Neuronal stem cell (in vitro differentiated cells): ENCODE results near the gene SERBP1.

Experiments used
- DNase-seq: peaks from one replicate; pipeline ENCODE4 v3.0.0-alpha.2; 2013; ENCODE audit warnings: low spot score
- H2AFZ ChIP-seq: one replicate; pipeline ENCODE4 v1.6.1; 2013; ENCODE audit warnings: mild to moderate bottlenecking, low read length, inconsistent platforms
- H2AK5ac ChIP-seq: 2 replicates; pipeline ENCODE4 v1.6.1; 2013; ENCODE audit warnings: low read depth, mild to moderate bottlenecking, inconsistent platforms, low read length, moderate library complexity, mixed read lengths
- H2BK120ac ChIP-seq: 2 replicates; pipeline ENCODE4 v1.6.1; 2013; ENCODE audit warnings: low read depth, mild to moderate bottlenecking, inconsistent platforms, low read length, moderate library complexity, mixed read lengths
- H2BK12ac ChIP-seq: one replicate; pipeline ENCODE4 v1.6.1; 2013; ENCODE audit warnings: low read length, inconsistent platforms
- H2BK15ac ChIP-seq: 2 replicates; pipeline ENCODE4 v1.6.1; 2013; ENCODE audit warnings: mild to moderate bottlenecking, low read length, inconsistent platforms, mixed read lengths
- H2BK5ac ChIP-seq: one replicate; pipeline ENCODE4 v1.6.1; 2013; ENCODE audit warnings: inconsistent platforms, mild to moderate bottlenecking, low read length, moderate library complexity
- H3K14ac ChIP-seq: one replicate; pipeline ENCODE4 v1.6.1; 2013; ENCODE audit warnings: low read length, inconsistent platforms
- H3K18ac ChIP-seq: 2 replicates; pipeline ENCODE4 v1.6.1; 2013; ENCODE audit warnings: low read length, inconsistent platforms
- H3K23ac ChIP-seq: 2 replicates; pipeline ENCODE4 v1.6.1; 2013; ENCODE audit warnings: low read depth, mild to moderate bottlenecking, mixed read lengths, low read length, inconsistent platforms; ENCODE audit not compliant: poor library complexity
- H3K27ac ChIP-seq: replicated peaks from 3 replicates; pipeline ENCODE4 v1.5.1; 2013; ENCODE audit warnings: low read length, inconsistent platforms
- H3K27me3 ChIP-seq, 3 experiments: 2 replicates each; pipeline ENCODE4 v1.6.1; 2013; ENCODE audit warnings: low read length in 3 of 3, mild to moderate bottlenecking in 2 of 3, inconsistent platforms in 1 of 3, low read depth in 1 of 3, mixed read lengths in 1 of 3, moderate library complexity in 1 of 3; ENCODE audit not compliant: control insufficient read depth in 3 of 3, insufficient read depth in 3 of 3
- H3K36me3 ChIP-seq, 2 donors: replicated peaks in 1 of 2; 2 replicates each; pipeline ENCODE4 v1.6.1; 2013; ENCODE audit warnings: low read length in 2 of 2; ENCODE audit not compliant: control insufficient read depth in 2 of 2, insufficient read depth in 2 of 2
- H3K4ac ChIP-seq: 2 replicates; pipeline ENCODE4 v1.6.1; 2013; ENCODE audit warnings: inconsistent platforms, mild to moderate bottlenecking, low read length, moderate library complexity
- H3K4me1 ChIP-seq, 2 donors: 1 replicate in 1 of 2; 2 replicates in 1 of 2; pipeline ENCODE4 v1.6.1; 2013; ENCODE audit warnings: low read length in 2 of 2, low read depth in 1 of 2; ENCODE audit not compliant: control insufficient read depth in 2 of 2, insufficient read depth in 1 of 2
- H3K4me2 ChIP-seq: one replicate; pipeline ENCODE4 v1.6.1; 2013; ENCODE audit warnings: mild to moderate bottlenecking, low read length, inconsistent platforms; ENCODE audit not compliant: insufficient read depth, poor library complexity, severe bottlenecking
- H3K4me3 ChIP-seq, 2 donors: 2 replicates each; pipeline ENCODE4 v1.5.1; 2013; ENCODE audit warnings: low read length in 2 of 2, mild to moderate bottlenecking in 2 of 2, inconsistent platforms in 1 of 2, moderate library complexity in 1 of 2
- H3K79me1 ChIP-seq: one replicate; pipeline ENCODE4 v1.6.1; 2013; ENCODE audit warnings: low read depth, mild to moderate bottlenecking, inconsistent platforms, low read length, moderate library complexity
- H3K9ac ChIP-seq: one replicate; pipeline ENCODE4 v1.6.1; 2013; ENCODE audit warnings: mild to moderate bottlenecking, low read depth, low read length, inconsistent platforms; ENCODE audit not compliant: poor library complexity
- H3K9me3 ChIP-seq, 2 donors: replicated peaks in 1 of 2; 2 replicates each; pipeline versions ENCODE3 to v1.6.1; 2013; ENCODE audit warnings: low read length in 2 of 2, mild to moderate bottlenecking in 2 of 2, inconsistent platforms in 1 of 2, low read depth in 1 of 2, mixed read lengths in 1 of 2, moderate library complexity in 1 of 2; ENCODE audit not compliant: control insufficient read depth in 2 of 2, insufficient read depth in 1 of 2
- H4K8ac ChIP-seq: one replicate; pipeline ENCODE4 v1.6.1; 2013; ENCODE audit warnings: low read depth, mild to moderate bottlenecking, inconsistent platforms, low read length, moderate library complexity
- H4K91ac ChIP-seq: one replicate; pipeline ENCODE4 v1.6.1; 2013; ENCODE audit warnings: low read length, low read depth, mild to moderate bottlenecking, inconsistent platforms; ENCODE audit not compliant: poor library complexity
- whole genome bisulfite sequencing, 2 donors: extraction: QIAGEN DNeasy Blood & Tissue Kit; methylation state at CpG; one replicate each; pipeline ENCODE4 v1.1.7; 2013; ENCODE audit warnings: missing lambda C conversion rate in 2 of 2, mixed read lengths in 1 of 2; ENCODE audit not compliant: insufficient read length in 2 of 2, insufficient replicate concordance in 1 of 2; ENCODE audit errors: extremely low coverage in 2 of 2; 5-methylcytosine and 5-hydroxymethylcytosine counted together

SERBP1 gene

DNA sequence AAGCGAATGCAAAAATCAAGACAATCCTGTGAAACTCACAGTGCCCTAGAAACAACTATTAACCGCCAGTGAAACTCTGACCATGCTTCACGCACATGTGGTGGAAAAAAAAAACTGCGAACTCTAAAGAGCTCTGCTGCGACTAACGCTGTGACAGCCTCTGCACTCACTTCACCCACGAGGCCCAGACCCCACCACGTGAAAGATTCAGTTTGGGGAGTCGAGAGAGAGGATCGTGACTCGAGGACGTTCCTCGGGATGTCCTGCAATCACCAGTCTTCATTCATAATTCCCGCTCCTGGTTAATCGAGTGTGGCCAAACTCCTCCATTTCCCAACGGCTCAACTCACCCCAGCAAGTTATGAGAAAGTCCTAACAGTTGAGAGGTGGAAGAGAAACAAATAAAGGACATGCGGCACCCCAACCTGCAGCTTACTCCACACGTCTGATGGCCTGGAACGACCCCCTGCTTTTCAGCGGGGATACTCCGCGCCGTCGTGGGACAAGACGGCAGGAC, 1.1 kb downstream of the SERBP1 start:
- Histone ChIP-seq H4K8ac (no peak overlapping the region), H3K14ac (peak overlapping the region; percentile 96), H2BK15ac (no peak overlapping the region), H3K27ac (no peak overlapping the region), H2BK120ac (no peak overlapping the region), H3K4ac (no peak overlapping the region), H3K27me3 (peaks cover 0 to 5% (median 0%) of the 10 kb centered on the region in 3 experiments), H4K91ac (no peak overlapping the region), H3K9ac (peak overlapping the region; percentile 95), H3K9me3 (no peaks in the 10 kb centered on the region), H3K4me3 (peak overlapping the region; percentile 99), H3K23ac (peak overlapping the region; percentile 80), H2AK5ac (peak overlapping the region; percentile 86), H2BK12ac (no peak overlapping the region), H3K18ac (peak overlapping the region; percentile 73), H2AFZ (no peak overlapping the region), H3K79me1 (no peaks in the 10 kb centered on the region), H3K36me3 (peaks cover 10 to 55% of the 10 kb centered on the region in 2 donors), H3K4me1 (peaks cover 0 to 2% of the 10 kb centered on the region in 2 donors), H2BK5ac (peak overlapping the region; percentile 48), H3K4me2 (peak overlapping the region; percentile 64)
- DNase-seq, result no peak
- WGBS, 2 donors, result no CpG with 5 or more reads among the region's 25 CpGs

DNA sequence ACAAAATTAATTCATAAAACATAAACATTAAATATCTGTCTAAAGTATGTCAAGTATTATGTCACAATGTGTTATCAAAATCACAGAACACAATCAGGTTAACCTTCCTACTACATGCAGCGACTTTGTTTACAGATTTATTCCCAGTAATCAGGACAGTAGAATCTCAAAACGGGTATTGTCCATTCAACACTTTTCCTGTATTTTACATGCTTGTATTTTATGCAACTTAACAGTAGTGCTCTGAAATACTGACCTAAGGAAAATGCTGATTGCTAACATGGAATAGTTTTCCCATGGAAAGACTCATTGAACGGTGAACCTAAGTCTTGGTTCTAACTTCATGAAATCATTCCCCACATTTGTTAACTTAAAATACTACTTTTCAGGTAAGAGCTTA, 2.3 kb downstream of the SERBP1 start:
- H3K36me3 ChIP-seq, result peaks cover 15 to 66% of the 10 kb centered on the region in 2 donors
- no peak overlapping the region for H2BK12ac ChIP-seq
- H3K18ac ChIP-seq, result no peak overlapping the region
- no peaks in the 10 kb centered on the region for H3K79me1 ChIP-seq
- no peak overlapping the region for H4K91ac ChIP-seq
- H3K9ac ChIP-seq, result no peak overlapping the region
- H3K9me3 ChIP-seq, result no peaks in the 10 kb centered on the region
- no peak overlapping the region for H2BK120ac ChIP-seq
- H3K23ac ChIP-seq, result no peak overlapping the region
- peak overlapping the region in 1 of 2 donors; percentile 99 for H3K4me3 ChIP-seq
- WGBS, 2 donors, result no CpG with 5 or more reads among the region's 3 CpGs
- no peak for DNase-seq
- no peak overlapping the region for H3K27ac ChIP-seq
- H3K14ac ChIP-seq, result no peak overlapping the region
- H3K27me3 ChIP-seq, result no peaks in the 10 kb centered on the region
- H3K4ac ChIP-seq, result no peak overlapping the region
- H3K4me1 ChIP-seq, result peaks cover 0 to 2% of the 10 kb centered on the region in 2 donors
- H2BK15ac ChIP-seq, result no peak overlapping the region
- H3K4me2 ChIP-seq, result peak overlapping the region; percentile 13
- H4K8ac ChIP-seq, result no peak overlapping the region
- no peak overlapping the region for H2AK5ac ChIP-seq
- no peak overlapping the region for H2AFZ ChIP-seq
- no peak overlapping the region for H2BK5ac ChIP-seq

DNA sequence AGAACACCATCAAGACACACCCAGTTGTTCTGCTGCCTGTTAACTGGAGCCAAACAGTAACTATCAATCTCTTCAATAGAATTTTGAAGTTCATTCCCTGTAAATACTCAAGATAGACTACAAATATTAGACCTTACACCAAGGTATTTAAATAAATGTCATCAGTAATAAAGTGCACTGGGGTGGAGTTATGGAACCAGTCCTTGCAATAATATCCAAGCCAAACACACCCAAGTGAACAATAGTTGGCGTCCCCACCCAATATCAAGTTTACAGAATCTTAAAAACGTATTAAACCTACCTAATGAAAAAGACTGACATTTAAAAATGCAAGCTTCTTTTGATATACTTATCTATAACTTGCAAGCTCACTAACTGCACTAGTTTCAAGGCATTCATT, 2.7 kb downstream of the SERBP1 start:
- H3K4ac ChIP-seq, result no peak overlapping the region

DNA sequence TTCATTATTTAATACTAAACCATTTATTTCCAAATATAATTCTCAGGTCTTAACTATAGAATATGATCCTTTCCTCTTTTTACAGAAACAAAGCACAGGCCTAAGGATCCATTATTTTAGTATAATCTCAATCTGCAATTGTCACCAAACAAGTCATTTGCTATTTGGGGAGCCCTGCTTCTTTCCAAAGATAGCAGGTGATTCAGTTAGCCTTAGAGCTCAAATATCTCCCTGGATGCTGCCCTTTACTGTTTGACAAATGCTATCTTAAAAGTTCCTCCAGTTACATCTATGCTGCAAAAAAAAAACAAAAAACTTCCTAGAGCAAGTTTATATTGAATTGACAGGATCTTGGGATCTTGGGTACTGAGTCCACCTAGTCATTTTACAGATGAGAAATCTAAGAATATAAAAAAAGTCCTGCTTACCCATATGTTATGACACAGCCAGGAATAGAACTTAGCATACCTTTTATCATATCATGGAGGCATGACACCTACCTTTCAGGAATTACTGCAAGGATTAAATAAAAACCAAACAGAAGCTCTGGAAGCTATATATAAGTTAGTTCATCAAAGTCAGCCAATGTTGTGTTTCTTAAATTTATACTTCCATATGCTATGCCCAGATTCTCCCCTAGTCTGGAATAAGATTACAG, 9.2 kb downstream of the SERBP1 start:
- no peak for DNase-seq
- no peak overlapping the region for H2BK5ac ChIP-seq
- no peak overlapping the region for H2BK120ac ChIP-seq
- no peak overlapping the region for H3K4ac ChIP-seq
- H3K4me3 ChIP-seq, result no peak overlapping the region
- no peak overlapping the region for H2AFZ ChIP-seq
- no peak overlapping the region for H3K9ac ChIP-seq
- no peak overlapping the region for H3K27ac ChIP-seq
- no peak overlapping the region for H3K23ac ChIP-seq
- no peaks in the 10 kb centered on the region for H3K9me3 ChIP-seq
- H4K91ac ChIP-seq, result no peak overlapping the region
- H3K27me3 ChIP-seq, result no peaks in the 10 kb centered on the region
- no peak overlapping the region for H2AK5ac ChIP-seq
- no peak overlapping the region for H2BK12ac ChIP-seq
- H3K18ac ChIP-seq, result no peak overlapping the region
- H3K4me1 ChIP-seq, result peaks cover 0 to 1% of the 10 kb centered on the region in 2 donors
- H3K79me1 ChIP-seq, result peaks cover 2% of the 10 kb centered on the region
- no peak overlapping the region for H3K14ac ChIP-seq
- no peak overlapping the region for H2BK15ac ChIP-seq
- peaks cover 32 to 99% of the 10 kb centered on the region in 2 donors for H3K36me3 ChIP-seq
- H4K8ac ChIP-seq, result no peak overlapping the region
- H3K4me2 ChIP-seq, result no peak overlapping the region

More for the DNA sequence above, 2.7 kb downstream of the SERBP1 start:
- Histone ChIP-seq H3K27me3 (no peaks in the 10 kb centered on the region), H2BK15ac (no peak overlapping the region), H3K36me3 (peaks cover 20 to 71% of the 10 kb centered on the region in 2 donors), H3K79me1 (no peaks in the 10 kb centered on the region), H3K9ac (no peak overlapping the region), H2AFZ (no peak overlapping the region), H2BK12ac (no peak overlapping the region), H3K9me3 (no peaks in the 10 kb centered on the region), H3K23ac (no peak overlapping the region), H3K27ac (no peak overlapping the region), H4K91ac (no peak overlapping the region), H2AK5ac (no peak overlapping the region), H3K14ac (no peak overlapping the region), H3K4me1 (peaks cover 0 to 2% of the 10 kb centered on the region in 2 donors), H2BK120ac (no peak overlapping the region), H3K4me3 (peak overlapping the region in 1 of 2 donors; percentile 99), H3K4me2 (peak overlapping the region; percentile 11), H2BK5ac (no peak overlapping the region), H4K8ac (no peak overlapping the region), H3K18ac (no peak overlapping the region)
- no CpG with 5 or more reads among the region's 2 CpGs for WGBS, 2 donors
- no peak for DNase-seq
